DND-41 (cell line): ENCODE results near the gene RAB37.

Experiments
- CTCF ChIP-seq: IDR thresholded peaks from 2 replicates; pipeline ENCODE4 v1.5.1; 2012; ENCODE audit warnings: borderline replicate concordance, low read length, moderate library complexity, mild to moderate bottlenecking; ENCODE audit not compliant: poor library complexity, severe bottlenecking; ENCODE audit errors: extremely low read depth
- EZH2 ChIP-seq: IDR thresholded peaks from 3 replicates; pipeline ENCODE4 v1.6.1; 2012; ENCODE audit warnings: borderline replicate concordance, low read depth, mild to moderate bottlenecking, moderate library complexity, low read length, inconsistent platforms; ENCODE audit not compliant: severe bottlenecking

GRCh38 chr17:74764751-74765286 is 27.8 kb downstream of the RAB37 start:
- no peak for TF ChIP-seq CTCF
- no peak for TF ChIP-seq EZH2
